IMR-90 (cell line): ENCODE measurements around the gene PIP4K2A. TPM values are rescaled to one million over a fixed set of nuclear protein-coding genes. Genes with fewer than 3 reads are reported as not detected.

ENCODE experiments used
- ATAC-seq: fragments of 200-7000 bp; cut with Tn5 transposase; 2 replicates; pipeline ENCODE4 v1.9.1; 2020; ENCODE audit warnings: low read depth, mild to moderate bottlenecking, moderate library complexity
- BruUV-seq: library from RNA; stranded (reverse); fragments of 400-500 nt; replicated peaks from 2 replicates; lab custom pipeline; 2021; lab: Mats Ljungman, UMichigan
- CTCF ChIA-PET: fragments of 300-600 bp; formaldehyde crosslinking; extraction: SDS; loops from one replicate; lab custom pipeline; 2021; ENCODE audit warnings: antibody characterized with exemption; lab: Yijun Ruan, JAX
- POLR2A ChIA-PET: fragments of 300-600 bp; sonication (Branson Sonifier 250); formaldehyde crosslinking; loops from one replicate; lab custom pipeline; 2022; ENCODE audit warnings: antibody characterized with exemption; ENCODE audit not compliant: unreplicated experiment; lab: Charles Lee
- DNase-seq: peaks from one replicate; pipeline ENCODE4 v3.0.0; 2013
- H2AFZ ChIP-seq: replicated peaks from 2 replicates; pipeline ENCODE3; 2013; ENCODE audit warnings: low read length, mild to moderate bottlenecking; ENCODE audit not compliant: poor library complexity
- H2AK5ac ChIP-seq: 2 replicates; pipeline ENCODE4 v1.6.1; 2013; ENCODE audit warnings: low read depth, low read length, inconsistent platforms
- H2AK9ac ChIP-seq: replicated peaks from 2 replicates; pipeline ENCODE3; 2013; ENCODE audit warnings: mild to moderate bottlenecking, low read depth, low read length, moderate library complexity; ENCODE audit not compliant: poor library complexity
- H2BK120ac ChIP-seq: 2 replicates; pipeline ENCODE4 v1.6.1; 2013; ENCODE audit warnings: low read depth, low read length, inconsistent platforms
- H2BK15ac ChIP-seq: 3 replicates; pipeline ENCODE4 v1.6.1; 2013; ENCODE audit warnings: low read depth, low read length, inconsistent platforms
- H2BK20ac ChIP-seq: 2 replicates; pipeline ENCODE4 v1.6.1; 2013; ENCODE audit warnings: low read depth, mild to moderate bottlenecking, inconsistent platforms, low read length, moderate library complexity
- H2BK5ac ChIP-seq: 2 replicates; pipeline ENCODE4 v1.6.1; 2013; ENCODE audit warnings: mild to moderate bottlenecking, low read depth, low read length, inconsistent platforms; ENCODE audit not compliant: poor library complexity, severe bottlenecking
- H3K14ac ChIP-seq: replicated peaks from 2 replicates; pipeline ENCODE4 v1.6.1; 2013; ENCODE audit warnings: low read depth, low read length, inconsistent platforms
- H3K18ac ChIP-seq: 2 replicates; pipeline ENCODE4 v1.6.1; 2013; ENCODE audit warnings: low read depth, low read length, control low read depth
- H3K23ac ChIP-seq: 2 replicates; pipeline ENCODE4 v1.6.1; 2013; ENCODE audit warnings: low read depth, low read length, inconsistent platforms
- H3K27ac ChIP-seq: 2 replicates; pipeline ENCODE4 v1.5.1; 2013; ENCODE audit warnings: mild to moderate bottlenecking, control low read depth, low read length; ENCODE audit not compliant: insufficient read depth
- H3K27me3 ChIP-seq: 2 replicates; pipeline ENCODE4 v1.6.1; 2013; ENCODE audit warnings: low read length; ENCODE audit not compliant: control insufficient read depth, insufficient read depth
- H3K36me3 ChIP-seq: 2 replicates; pipeline ENCODE4 v1.6.1; 2013; ENCODE audit warnings: low read length, mixed read lengths; ENCODE audit not compliant: control insufficient read depth, insufficient read depth
- H3K4ac ChIP-seq: 2 replicates; pipeline ENCODE4 v1.6.1; 2013; ENCODE audit warnings: low read depth, low read length, inconsistent platforms
- H3K4me1 ChIP-seq: 2 replicates; pipeline ENCODE4 v1.6.1; 2013; ENCODE audit warnings: low read length, mixed read lengths; ENCODE audit not compliant: control insufficient read depth, insufficient read depth
- H3K4me2 ChIP-seq: 2 replicates; pipeline ENCODE4 v1.6.1; 2013; ENCODE audit warnings: low read depth, mild to moderate bottlenecking, control low read depth, low read length, moderate library complexity
- H3K4me3 ChIP-seq: 2 replicates; pipeline ENCODE4 v1.5.1; 2013; ENCODE audit warnings: low read depth, mild to moderate bottlenecking, control low read depth, low read length, moderate library complexity; ENCODE audit not compliant: insufficient read depth
- H3K56ac ChIP-seq: 2 replicates; pipeline ENCODE4 v1.6.1; 2013; ENCODE audit warnings: low read length, inconsistent platforms; ENCODE audit not compliant: insufficient read depth; ENCODE audit errors: extremely low read depth
- H3K79me1 ChIP-seq, 2 experiments: 2 replicates each; pipeline ENCODE4 v1.6.1; 2013; ENCODE audit warnings: low read length in 2 of 2, inconsistent platforms in 1 of 2, low read depth in 1 of 2
- H3K9ac ChIP-seq: 2 replicates; pipeline ENCODE4 v1.6.1; 2013; ENCODE audit warnings: low read depth, low read length, control low read depth
- H3K9me1 ChIP-seq: 2 replicates; pipeline ENCODE4 v1.6.1; 2013; ENCODE audit warnings: low read length, inconsistent platforms; ENCODE audit not compliant: insufficient read depth
- H3K9me3 ChIP-seq: 2 replicates; pipeline ENCODE4 v1.6.1; 2013; ENCODE audit warnings: low read length; ENCODE audit not compliant: control insufficient read depth, insufficient read depth
- H4K20me1 ChIP-seq: 2 replicates; pipeline ENCODE4 v1.6.1; 2013; ENCODE audit warnings: low read length, inconsistent platforms; ENCODE audit not compliant: insufficient read depth
- H4K5ac ChIP-seq: 2 replicates; pipeline ENCODE4 v1.6.1; 2013; ENCODE audit warnings: mild to moderate bottlenecking, low read depth, low read length, control low read depth
- H4K8ac ChIP-seq, 2 experiments: 2 replicates each; pipeline ENCODE4 v1.6.1; 2013; ENCODE audit warnings: low read depth in 2 of 2, low read length in 2 of 2, control low read depth in 1 of 2, inconsistent platforms in 1 of 2
- H4K91ac ChIP-seq: 2 replicates; pipeline ENCODE4 v1.6.1; 2013; ENCODE audit warnings: low read depth, low read length, inconsistent platforms; ENCODE audit not compliant: insufficient read depth
- BHLHE40 ChIP-seq: fragments of 150-350 bp; IDR thresholded peaks from 2 replicates; pipeline ENCODE4 v1.6.1; 2016; ENCODE audit warnings: mild to moderate bottlenecking, low read depth, low read length
- CHD1 ChIP-seq: IDR thresholded peaks from 2 replicates; pipeline ENCODE4 v1.6.1; 2012; ENCODE audit warnings: low read depth, low read length, improper control_type of control experiment
- CTCF ChIP-seq: conservative IDR thresholded peaks from 2 replicates; pipeline ENCODE4 v1.5.1; 2012; ENCODE audit warnings: mild to moderate bottlenecking, low read depth, low read length, improper control_type of control experiment
- ELK1 ChIP-seq: fragments of 150-350 bp; IDR thresholded peaks from 2 replicates; pipeline ENCODE4 v1.6.1; 2016; ENCODE audit warnings: low read depth, mild to moderate bottlenecking, low read length, moderate library complexity, borderline replicate concordance
- FOS ChIP-seq: fragments of 150-350 bp; IDR thresholded peaks from 2 replicates; pipeline ENCODE4 v1.6.1; 2016; ENCODE audit warnings: low read depth, low read length
- MAFK ChIP-seq: IDR thresholded peaks from 2 replicates; pipeline ENCODE4 v1.6.1; 2012; ENCODE audit warnings: low read depth, low read length, improper control_type of control experiment
- MAZ ChIP-seq: IDR thresholded peaks from 2 replicates; pipeline ENCODE4 v1.6.1; 2012; ENCODE audit warnings: low read depth, mild to moderate bottlenecking, low read length, improper control_type of control experiment, moderate library complexity, borderline replicate concordance
- MXI1 ChIP-seq: IDR thresholded peaks from 2 replicates; pipeline ENCODE4 v1.6.1; 2012; ENCODE audit warnings: low read depth, mild to moderate bottlenecking, low read length, moderate library complexity, borderline replicate concordance
- NFE2L2 ChIP-seq: fragments of 150-350 bp; IDR thresholded peaks from 2 replicates; pipeline ENCODE4 v1.6.1; 2016; ENCODE audit warnings: low read depth, mild to moderate bottlenecking, low read length
- POLR2A ChIP-seq: IDR thresholded peaks from 2 replicates; pipeline ENCODE4 v1.6.1; 2012; ENCODE audit warnings: mild to moderate bottlenecking, low read depth, low read length
- RAD21 ChIP-seq: IDR thresholded peaks from 2 replicates; pipeline ENCODE4 v1.6.1; 2012; ENCODE audit warnings: low read length, improper control_type of control experiment
- RCOR1 ChIP-seq: IDR thresholded peaks from 2 replicates; pipeline ENCODE4 v1.6.1; 2012; ENCODE audit warnings: mild to moderate bottlenecking, low read length, improper control_type of control experiment; ENCODE audit not compliant: insufficient replicate concordance
- RFX5 ChIP-seq: IDR thresholded peaks from 2 replicates; pipeline ENCODE4 v1.8.0; 2012; ENCODE audit warnings: low read depth, mild to moderate bottlenecking, low read length, moderate library complexity
- SMC3 ChIP-seq: fragments of 150-350 bp; IDR thresholded peaks from 2 replicates; pipeline ENCODE4 v1.6.1; 2016; ENCODE audit warnings: low read depth, mild to moderate bottlenecking, antibody characterized with exemption, low read length, moderate library complexity
- USF2 ChIP-seq: fragments of 150-350 bp; IDR thresholded peaks from 2 replicates; pipeline ENCODE4 v1.6.1; 2017; ENCODE audit warnings: mild to moderate bottlenecking, antibody characterized with exemption, low read length, low read depth
- WGBS, 2 experiments: methylation state at CpG; one replicate each; pipeline versions ENCODE4 v1.1.5 to v1.1.7; 2013; ENCODE audit warnings: missing lambda C conversion rate in 2 of 2; ENCODE audit not compliant: insufficient read length in 1 of 2; ENCODE audit errors: extremely low coverage in 2 of 2; 5-methylcytosine and 5-hydroxymethylcytosine counted together
- dilution Hi-C: fragments of 300-500 bp; cut with HindIII; formaldehyde crosslinking; loops from one replicate; pipeline ENCODE4 v1.14.3; 2018; ENCODE audit warnings: low sequenced_read_pairs; ENCODE audit not compliant: unreplicated experiment
- in situ Hi-C: fragments of 300-500 bp; cut with MboI; formaldehyde crosslinking; loops from 3 replicates; pipeline ENCODE4 v1.14.3; 2019; ENCODE audit warnings: low sequenced_read_pairs, inconsistent platforms, mixed read lengths
- intact Hi-C: fragments of 100-400 bp; cut with micrococcal nuclease; formaldehyde crosslinking; loops from 2 replicates; pipeline ENCODE4 v1.10.0; 2022
- polyA plus RNA-seq, 3 experiments: library from polyadenylated mRNA; depleted of rRNA; stranded (reverse); fragments of >200 nt; gene quantifications; 2 replicates each; pipeline ENCODE4 v1.2.3, GENCODE V29; 2012; ENCODE audit warnings: low replicate concordance in 1 of 3
- total RNA-seq: library from RNA; depleted of rRNA; stranded (reverse); fragments of >200 nt; gene quantifications from 2 replicates; pipeline ENCODE4 v1.2.3, GENCODE V29; 2012

PIP4K2A gene
- total and polyA plus RNA-seq, 2 of the 4 experiments (the other 2 are of a cell fraction): 9.8 to 18.1 TPM

- H2AFZ ChIP-seq: no peak overlapping the region
- TF ChIP-seq ELK1: no peak
- no peak for TF ChIP-seq POLR2A
- no peak for TF ChIP-seq RAD21
- no peak for TF ChIP-seq MXI1
- no peak for TF ChIP-seq CHD1
- TF ChIP-seq FOS: no peak
- no peak for TF ChIP-seq RCOR1
- TF ChIP-seq MAFK: no peak
- TF ChIP-seq MAZ: no peak
- no peak for TF ChIP-seq RFX5
- no peak for TF ChIP-seq BHLHE40
- no peak for TF ChIP-seq SMC3
- TF ChIP-seq CTCF: no peak
- no peak for TF ChIP-seq USF2
- no peak for TF ChIP-seq NFE2L2
- H4K5ac ChIP-seq: no peak overlapping the region
- no peak overlapping the region for H3K4me2 ChIP-seq
- H3K9ac ChIP-seq: no peak overlapping the region
- no peak overlapping the region for H4K8ac ChIP-seq
- no peak overlapping the region for H2BK15ac ChIP-seq
- H3K4me3 ChIP-seq: no peak overlapping the region
- no peak overlapping the region for H2AK9ac ChIP-seq
- dilution Hi-C loops: no loop called here
- H2BK120ac ChIP-seq: no peak overlapping the region
- H3K9me3 ChIP-seq: no peaks in the 10 kb centered on the region
- peaks cover 61 to 78% of the 10 kb centered on the region in 2 experiments for H3K79me1 ChIP-seq
- H3K36me3 ChIP-seq: no peaks in the 10 kb centered on the region
- no peak for DNase-seq
- intact Hi-C loops: no loop called here
- BruUV-seq: no TSS peak
- H2BK20ac ChIP-seq: no peak overlapping the region
- no peaks in the 10 kb centered on the region for H3K27me3 ChIP-seq
- H2BK5ac ChIP-seq: no peak overlapping the region
- no peak overlapping the region for H3K27ac ChIP-seq
- CTCF ChIA-PET: no interaction called here
- ATAC-seq: no peak
- H2AK5ac ChIP-seq: no peak overlapping the region
- H4K20me1 ChIP-seq: peaks cover 11% of the 10 kb centered on the region
- WGBS, 2 experiments: no CpG with 5 or more reads among the region's 2 CpGs
- no peak overlapping the region for H3K56ac ChIP-seq
- H3K4me1 ChIP-seq: peaks cover 7% of the 10 kb centered on the region
- no peak overlapping the region for H3K23ac ChIP-seq
- no peak overlapping the region for H3K14ac ChIP-seq
- H3K18ac ChIP-seq: no peak overlapping the region
- POLR2A ChIA-PET: no interaction called here
- H3K9me1 ChIP-seq: peaks cover 3% of the 10 kb centered on the region; the same call in 1 of the 2 replicates
- H4K91ac ChIP-seq: no peak overlapping the region
- in situ Hi-C loops: loop anchor here (10.0 kb wide), 1 partner anchor 375 kb away; the partner anchor contains the start of gene COMMD3
- H3K4ac ChIP-seq: no peak overlapping the region
Measured at GRCh38 chr10:22690158-22690557, 24.2 kb downstream of the PIP4K2A start.
